ENCODE measurements around the gene CNTNAP3B. TPM values are rescaled to one million over a fixed set of nuclear protein-coding genes. Genes with fewer than 3 reads are reported as not detected.
"Not testable (repeated sequence)": the region's sequence is repeated elsewhere in the genome, so short reads cannot be mapped to it uniquely, and the experiment has no call there.

The CNTNAP3B gene
- total RNA-seq, 1 donor from 2014 or later: 3.6 TPM

DNA sequence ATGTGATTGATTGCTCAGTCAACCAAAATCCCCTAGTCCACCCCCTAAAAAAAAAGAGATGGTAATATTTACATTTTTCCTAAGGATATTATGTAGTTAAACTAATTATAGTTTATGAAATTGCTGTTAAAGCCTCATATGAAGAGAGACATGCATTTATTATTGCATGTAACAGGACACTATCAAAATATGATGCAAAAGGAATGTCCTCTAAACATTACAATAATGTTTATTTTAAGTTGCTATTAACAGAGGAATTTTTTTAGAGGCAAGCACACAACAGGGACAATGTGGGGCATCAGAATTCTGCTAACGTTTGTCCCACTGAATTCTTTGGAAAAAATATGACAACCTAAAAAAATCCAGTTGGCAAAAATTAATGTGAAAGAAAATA lies 44.7 kb downstream of the CNTNAP3B start:
- not testable (repeated sequence) for H3K36me3 ChIP-seq (ENCODE audit: insufficient read depth, low read length); H3K27me3 Mint-ChIP-seq (ENCODE audit: low read depth, unreplicated experiment); H3K4me1 ChIP-seq (ENCODE audit: insufficient read depth, low read length); H3K4me3 ChIP-seq (ENCODE audit: insufficient read depth, low read depth, low read length); H3K27me3 ChIP-seq (ENCODE audit: insufficient read depth, low read length); H3K9me3 Mint-ChIP-seq (ENCODE audit: unreplicated experiment); H3K4me2 ChIP-seq (ENCODE audit: low read length); H3K27ac ChIP-seq (ENCODE audit: low read depth, low read length); H3K36me3 Mint-ChIP-seq (ENCODE audit: low read depth, unreplicated experiment); H3K27ac Mint-ChIP-seq (ENCODE audit: unreplicated experiment); H3K79me2 ChIP-seq (ENCODE audit: insufficient read depth, low read length); H3K9ac ChIP-seq (ENCODE audit: low read length); H3K4me1 Mint-ChIP-seq (ENCODE audit: low read depth, unreplicated experiment); DNase-seq (ENCODE audit: low read depth); H4K20me1 ChIP-seq (ENCODE audit: insufficient read depth, low read length); H2AFZ ChIP-seq (ENCODE audit: low read depth, low read length); H3K9me3 ChIP-seq (ENCODE audit: insufficient read depth, low read depth, low read length); FAIRE-seq; H3K4me3 Mint-ChIP-seq (ENCODE audit: unreplicated experiment)

DNA sequence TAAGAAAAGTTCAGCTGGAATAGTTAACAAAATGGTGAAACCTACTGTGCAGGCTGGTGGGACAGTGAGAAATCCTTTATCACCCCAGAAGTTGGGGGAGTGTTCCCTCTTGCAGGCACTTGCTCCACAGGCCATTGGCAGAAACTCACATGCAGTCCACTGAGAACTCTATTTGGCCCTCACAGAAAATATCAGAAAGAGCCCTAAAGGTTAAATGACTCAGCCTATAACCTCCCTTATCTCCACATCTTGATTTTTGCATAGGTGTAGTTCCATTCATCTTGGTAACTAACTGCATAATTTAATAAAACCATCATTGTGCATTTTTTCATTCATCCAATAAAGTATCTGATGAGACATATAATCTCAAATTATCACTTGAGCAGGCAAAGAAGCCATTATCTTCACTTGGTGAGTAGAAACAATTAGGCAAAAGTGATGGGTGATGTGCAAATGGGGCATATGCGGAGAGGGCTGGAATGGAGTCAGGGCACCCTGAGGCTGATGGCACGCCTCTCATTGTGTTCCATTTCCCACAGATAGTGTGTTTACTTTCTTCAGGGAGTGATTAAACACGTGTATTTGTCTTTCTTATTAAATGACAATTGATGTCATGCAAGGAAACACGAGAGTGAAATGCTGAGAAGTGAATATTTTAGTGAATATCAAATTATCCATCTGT lies 45.2 kb downstream of the CNTNAP3B start:
- H3K4me1 Mint-ChIP-seq (ENCODE audit: low read depth, unreplicated experiment); H3K4me2 ChIP-seq (ENCODE audit: low read length); H3K27me3 Mint-ChIP-seq (ENCODE audit: low read depth, unreplicated experiment); H2AFZ ChIP-seq (ENCODE audit: low read depth, low read length); H3K9me3 ChIP-seq (ENCODE audit: insufficient read depth, low read depth, low read length); H3K27ac Mint-ChIP-seq (ENCODE audit: unreplicated experiment); H3K27me3 ChIP-seq (ENCODE audit: insufficient read depth, low read length); FAIRE-seq; H3K36me3 ChIP-seq (ENCODE audit: insufficient read depth, low read length); H4K20me1 ChIP-seq (ENCODE audit: insufficient read depth, low read length); DNase-seq (ENCODE audit: low read depth); H3K4me1 ChIP-seq (ENCODE audit: insufficient read depth, low read length); H3K9ac ChIP-seq (ENCODE audit: low read length); H3K36me3 Mint-ChIP-seq (ENCODE audit: low read depth, unreplicated experiment); H3K9me3 Mint-ChIP-seq (ENCODE audit: unreplicated experiment); H3K27ac ChIP-seq (ENCODE audit: low read depth, low read length); H3K4me3 Mint-ChIP-seq (ENCODE audit: unreplicated experiment); H3K4me3 ChIP-seq (ENCODE audit: insufficient read depth, low read depth, low read length); H3K79me2 ChIP-seq (ENCODE audit: insufficient read depth, low read length): not testable (repeated sequence)

DNA sequence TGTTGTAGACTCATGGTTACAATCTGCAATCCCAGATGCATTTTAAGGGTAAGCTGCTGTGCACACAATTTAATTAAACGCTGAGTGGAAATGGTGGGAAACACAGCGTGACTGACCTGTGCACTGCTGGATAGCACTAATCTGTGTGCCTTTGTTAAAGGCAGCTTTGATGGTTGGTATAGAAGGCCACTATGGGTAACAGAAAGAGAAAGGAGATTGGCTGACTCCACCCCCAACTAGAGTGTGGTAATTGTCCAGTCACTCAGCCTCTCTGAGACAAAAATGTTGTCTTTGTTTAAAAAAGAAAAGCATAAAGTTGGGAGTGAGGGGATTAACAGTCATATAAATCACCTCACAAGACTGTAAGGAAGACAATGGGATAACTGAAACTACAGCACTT lies 48.9 kb downstream of the CNTNAP3B start:
- not testable (repeated sequence) for H3K79me2 ChIP-seq (ENCODE audit: insufficient read depth, low read length); H3K36me3 ChIP-seq (ENCODE audit: insufficient read depth, low read length); H3K4me3 ChIP-seq (ENCODE audit: insufficient read depth, low read depth, low read length); H2AFZ ChIP-seq (ENCODE audit: low read depth, low read length); H3K9me3 Mint-ChIP-seq (ENCODE audit: unreplicated experiment); H3K9me3 ChIP-seq (ENCODE audit: insufficient read depth, low read depth, low read length); H3K9ac ChIP-seq (ENCODE audit: low read length); H3K27ac Mint-ChIP-seq (ENCODE audit: unreplicated experiment); FAIRE-seq; H3K4me1 ChIP-seq (ENCODE audit: insufficient read depth, low read length); H3K36me3 Mint-ChIP-seq (ENCODE audit: low read depth, unreplicated experiment); H4K20me1 ChIP-seq (ENCODE audit: insufficient read depth, low read length); H3K27ac ChIP-seq (ENCODE audit: low read depth, low read length); H3K27me3 ChIP-seq (ENCODE audit: insufficient read depth, low read length); H3K27me3 Mint-ChIP-seq (ENCODE audit: low read depth, unreplicated experiment); DNase-seq (ENCODE audit: low read depth); H3K4me2 ChIP-seq (ENCODE audit: low read length); H3K4me3 Mint-ChIP-seq (ENCODE audit: unreplicated experiment); H3K4me1 Mint-ChIP-seq (ENCODE audit: low read depth, unreplicated experiment)

DNA sequence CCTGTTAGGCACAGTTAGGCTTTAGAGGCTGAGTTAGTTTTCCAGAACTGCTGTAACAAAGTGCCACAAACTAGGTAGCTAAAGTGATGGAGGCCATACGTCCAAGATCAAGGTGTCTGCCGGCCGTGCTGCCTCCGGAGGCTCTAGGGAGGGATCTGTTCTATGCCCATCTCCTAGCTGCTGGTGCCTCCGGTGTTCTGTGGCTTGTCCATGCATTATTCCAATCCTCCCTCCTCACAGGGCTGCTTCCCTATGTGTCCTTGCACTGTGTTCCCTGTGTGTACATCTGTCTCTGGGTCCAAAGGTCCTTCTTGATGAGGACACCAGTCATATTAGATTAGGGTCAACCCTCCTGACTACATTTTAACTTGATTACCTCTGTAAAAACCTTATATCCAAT lies 54.4 kb downstream of the CNTNAP3B start:
- H3K27me3 Mint-ChIP-seq (ENCODE audit: low read depth, unreplicated experiment); H3K27ac ChIP-seq (ENCODE audit: low read depth, low read length); H3K36me3 ChIP-seq (ENCODE audit: insufficient read depth, low read length); H3K4me1 ChIP-seq (ENCODE audit: insufficient read depth, low read length); H3K79me2 ChIP-seq (ENCODE audit: insufficient read depth, low read length); H3K4me1 Mint-ChIP-seq (ENCODE audit: low read depth, unreplicated experiment); H3K9ac ChIP-seq (ENCODE audit: low read length); H3K4me2 ChIP-seq (ENCODE audit: low read length); H3K4me3 Mint-ChIP-seq (ENCODE audit: unreplicated experiment); H3K9me3 Mint-ChIP-seq (ENCODE audit: unreplicated experiment); H3K36me3 Mint-ChIP-seq (ENCODE audit: low read depth, unreplicated experiment); H3K9me3 ChIP-seq (ENCODE audit: insufficient read depth, low read depth, low read length); H4K20me1 ChIP-seq (ENCODE audit: insufficient read depth, low read length); DNase-seq (ENCODE audit: low read depth); H3K27me3 ChIP-seq (ENCODE audit: insufficient read depth, low read length); H3K4me3 ChIP-seq (ENCODE audit: insufficient read depth, low read depth, low read length); H2AFZ ChIP-seq (ENCODE audit: low read depth, low read length); H3K27ac Mint-ChIP-seq (ENCODE audit: unreplicated experiment); FAIRE-seq: not testable (repeated sequence)

DNA sequence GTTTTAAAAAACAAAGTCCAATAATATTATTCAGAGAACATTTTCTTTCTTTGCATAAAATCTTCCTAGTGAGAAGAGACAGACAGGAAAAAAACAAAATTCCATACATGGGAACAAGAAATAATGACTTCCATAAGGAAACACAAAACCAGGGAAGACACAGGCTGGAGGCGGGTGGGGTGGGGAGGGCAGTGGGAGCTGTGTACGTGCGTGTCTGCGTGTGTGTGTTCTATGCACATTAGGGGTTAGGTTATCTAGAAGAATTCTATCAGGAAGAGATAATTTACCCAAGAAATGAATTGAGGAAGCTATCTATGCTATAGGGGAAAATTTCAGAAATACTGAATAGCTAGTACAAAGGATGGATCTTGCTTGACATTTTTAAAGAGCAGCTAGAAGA lies 58.2 kb downstream of the CNTNAP3B start:
- H3K27me3 Mint-ChIP-seq (ENCODE audit: low read depth, unreplicated experiment); DNase-seq (ENCODE audit: low read depth); H2AFZ ChIP-seq (ENCODE audit: low read depth, low read length); H3K9ac ChIP-seq (ENCODE audit: low read length); H3K4me3 ChIP-seq (ENCODE audit: insufficient read depth, low read depth, low read length); H3K36me3 ChIP-seq (ENCODE audit: insufficient read depth, low read length); FAIRE-seq; H3K27ac ChIP-seq (ENCODE audit: low read depth, low read length); H3K36me3 Mint-ChIP-seq (ENCODE audit: low read depth, unreplicated experiment); H3K4me2 ChIP-seq (ENCODE audit: low read length); H3K4me1 ChIP-seq (ENCODE audit: insufficient read depth, low read length); H3K9me3 Mint-ChIP-seq (ENCODE audit: unreplicated experiment); H3K27me3 ChIP-seq (ENCODE audit: insufficient read depth, low read length); H3K79me2 ChIP-seq (ENCODE audit: insufficient read depth, low read length); H3K4me3 Mint-ChIP-seq (ENCODE audit: unreplicated experiment); H3K27ac Mint-ChIP-seq (ENCODE audit: unreplicated experiment); H4K20me1 ChIP-seq (ENCODE audit: insufficient read depth, low read length); H3K4me1 Mint-ChIP-seq (ENCODE audit: low read depth, unreplicated experiment); H3K9me3 ChIP-seq (ENCODE audit: insufficient read depth, low read depth, low read length): not testable (repeated sequence)

DNA sequence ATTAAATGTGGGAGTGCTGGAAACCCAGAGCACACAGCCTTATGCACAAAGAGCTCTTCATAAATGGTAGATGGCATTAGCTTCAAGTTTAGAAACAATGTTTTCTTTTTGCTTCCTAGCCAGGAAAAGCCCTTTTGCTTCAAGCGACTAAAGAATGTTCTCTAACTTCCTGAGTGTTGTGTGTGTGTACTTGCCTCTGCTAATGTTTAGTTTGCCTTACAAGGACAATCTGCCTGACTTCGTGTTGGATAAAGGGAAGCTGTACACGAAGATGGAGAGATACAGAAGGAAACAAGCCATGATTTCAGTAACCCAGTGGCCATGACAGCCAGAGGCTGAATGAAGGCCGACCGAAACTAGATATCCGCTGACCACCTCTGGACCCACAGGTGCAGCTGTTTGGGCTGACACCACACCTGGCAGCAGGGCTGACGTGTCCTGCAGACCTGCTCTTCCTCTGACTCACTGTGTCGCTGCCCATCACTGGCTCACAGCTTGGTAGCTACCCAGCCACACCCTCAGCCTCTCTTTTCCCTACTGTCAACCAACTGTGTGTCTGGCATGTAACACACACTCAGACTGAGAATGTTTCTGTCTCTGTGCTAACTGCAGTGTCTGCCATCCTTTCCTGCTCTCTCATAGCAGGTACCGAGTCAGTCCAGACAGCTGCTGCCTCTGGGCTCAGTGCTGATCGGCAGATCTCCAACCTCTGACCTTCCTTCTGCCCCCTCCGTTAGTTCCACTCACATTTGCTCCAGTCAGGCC lies 59.0 kb downstream of the CNTNAP3B start:
- not testable (repeated sequence) for H3K4me1 ChIP-seq (ENCODE audit: insufficient read depth, low read length); FAIRE-seq; H3K27ac ChIP-seq (ENCODE audit: low read depth, low read length); DNase-seq (ENCODE audit: low read depth); H3K4me3 Mint-ChIP-seq (ENCODE audit: unreplicated experiment); H3K36me3 Mint-ChIP-seq (ENCODE audit: low read depth, unreplicated experiment); H3K9me3 Mint-ChIP-seq (ENCODE audit: unreplicated experiment); H3K4me2 ChIP-seq (ENCODE audit: low read length); H3K27me3 Mint-ChIP-seq (ENCODE audit: low read depth, unreplicated experiment); H4K20me1 ChIP-seq (ENCODE audit: insufficient read depth, low read length); H3K27ac Mint-ChIP-seq (ENCODE audit: unreplicated experiment); H3K4me3 ChIP-seq (ENCODE audit: insufficient read depth, low read depth, low read length); H3K9ac ChIP-seq (ENCODE audit: low read length); H2AFZ ChIP-seq (ENCODE audit: low read depth, low read length); H3K36me3 ChIP-seq (ENCODE audit: insufficient read depth, low read length); H3K4me1 Mint-ChIP-seq (ENCODE audit: low read depth, unreplicated experiment); H3K9me3 ChIP-seq (ENCODE audit: insufficient read depth, low read depth, low read length); H3K79me2 ChIP-seq (ENCODE audit: insufficient read depth, low read length); H3K27me3 ChIP-seq (ENCODE audit: insufficient read depth, low read length)
